Trophoblast cell (in vitro differentiated cells and primary cell): ENCODE data around the gene CWC27.

ENCODE experiments used
- DNase-seq, 2 donors: peaks; one replicate each; pipeline ENCODE4 v3.0.0-alpha.2; 2016
- H2AFZ ChIP-seq: 2 replicates; pipeline ENCODE4 v1.6.1; 2013; ENCODE audit warnings: low read length, moderate library complexity, mild to moderate bottlenecking; ENCODE audit not compliant: insufficient read depth, poor library complexity
- H2AK5ac ChIP-seq: 2 replicates; pipeline ENCODE4 v1.6.1; 2013; ENCODE audit warnings: mild to moderate bottlenecking, low read length
- H2BK120ac ChIP-seq: 2 replicates; pipeline ENCODE4 v1.6.1; 2013; ENCODE audit warnings: low read length, mild to moderate bottlenecking, moderate library complexity; ENCODE audit not compliant: insufficient read depth, poor library complexity
- H2BK12ac ChIP-seq: 2 replicates; pipeline ENCODE4 v1.6.1; 2013; ENCODE audit warnings: mild to moderate bottlenecking, low read length, moderate library complexity
- H2BK5ac ChIP-seq: 2 replicates; pipeline ENCODE4 v1.6.1; 2013; ENCODE audit warnings: low read length, low read depth, moderate library complexity, mild to moderate bottlenecking; ENCODE audit not compliant: poor library complexity
- H3K14ac ChIP-seq: 2 replicates; pipeline ENCODE4 v1.6.1; 2013; ENCODE audit warnings: mild to moderate bottlenecking, low read length
- H3K18ac ChIP-seq: 2 replicates; pipeline ENCODE4 v1.6.1; 2013; ENCODE audit warnings: mild to moderate bottlenecking, low read length
- H3K23ac ChIP-seq: 2 replicates; pipeline ENCODE4 v1.6.1; 2013; ENCODE audit warnings: low read length
- H3K27ac ChIP-seq: 2 replicates; pipeline ENCODE4 v1.5.1; 2013; ENCODE audit warnings: low read depth, mild to moderate bottlenecking, inconsistent platforms, low read length, moderate library complexity
- H3K27me3 ChIP-seq: 2 replicates; pipeline ENCODE4 v1.6.1; 2013; ENCODE audit warnings: inconsistent platforms, mild to moderate bottlenecking, low read length, moderate library complexity; ENCODE audit not compliant: insufficient read depth
- H3K36me3 ChIP-seq, 2 experiments: 1 replicate in 1 of 2; 2 replicates in 1 of 2; pipeline ENCODE4 v1.6.1; 2013; ENCODE audit warnings: low read length in 2 of 2, mild to moderate bottlenecking in 2 of 2, moderate library complexity in 1 of 2; ENCODE audit not compliant: insufficient read depth in 2 of 2, control insufficient read depth in 1 of 2
- H3K4ac ChIP-seq: 2 replicates; pipeline ENCODE4 v1.6.1; 2013; ENCODE audit warnings: low read depth, mild to moderate bottlenecking, low read length, moderate library complexity
- H3K4me1 ChIP-seq, 2 experiments: 1 replicate in 1 of 2; 2 replicates in 1 of 2; pipeline ENCODE4 v1.6.1; 2013; ENCODE audit warnings: low read length in 2 of 2, mild to moderate bottlenecking in 2 of 2, moderate library complexity in 1 of 2; ENCODE audit not compliant: insufficient read depth in 2 of 2, control insufficient read depth in 1 of 2
- H3K4me2 ChIP-seq: 2 replicates; pipeline ENCODE4 v1.6.1; 2013; ENCODE audit warnings: inconsistent platforms, mild to moderate bottlenecking, low read length, moderate library complexity
- H3K4me3 ChIP-seq: 2 replicates; pipeline ENCODE4 v1.5.1; 2013; ENCODE audit warnings: mild to moderate bottlenecking, low read depth, low read length, inconsistent platforms
- H3K79me1 ChIP-seq: one replicate; pipeline ENCODE4 v1.6.1; 2013; ENCODE audit warnings: low read length
- H3K79me2 ChIP-seq: 2 replicates; pipeline ENCODE4 v1.6.1; 2013; ENCODE audit warnings: low read length, mild to moderate bottlenecking; ENCODE audit not compliant: control insufficient read depth, insufficient read depth, poor library complexity
- H3K9ac ChIP-seq: 2 replicates; pipeline ENCODE4 v1.6.1; 2013; ENCODE audit warnings: mild to moderate bottlenecking, low read length
- H3K9me3 ChIP-seq: 2 replicates; pipeline ENCODE4 v1.6.1; 2013; ENCODE audit warnings: low read depth, mild to moderate bottlenecking, control low read depth, inconsistent platforms, low read length; ENCODE audit not compliant: insufficient read depth
- H4K12ac ChIP-seq: 2 replicates; pipeline ENCODE4 v1.6.1; 2013; ENCODE audit warnings: low read depth, mild to moderate bottlenecking, low read length, moderate library complexity
- H4K8ac ChIP-seq: 2 replicates; pipeline ENCODE4 v1.6.1; 2013; ENCODE audit warnings: low read depth, mild to moderate bottlenecking, low read length, moderate library complexity
- H4K91ac ChIP-seq: one replicate; pipeline ENCODE4 v1.6.1; 2013; ENCODE audit warnings: low read depth, mild to moderate bottlenecking, low read length, moderate library complexity
- WGBS: extraction: QIAGEN DNeasy Blood & Tissue Kit; methylation state at CpG from one replicate; pipeline ENCODE4 v1.1.7; 2013; ENCODE audit warnings: missing lambda C conversion rate; ENCODE audit not compliant: insufficient read length, insufficient coverage; ENCODE audit errors: extremely low coverage; 5-methylcytosine and 5-hydroxymethylcytosine counted together

The CWC27 gene

GRCh38 chr5:64835266-64835665 lies 66.5 kb downstream of the CWC27 start:
- Histone ChIP-seq H2BK120ac (no peak overlapping the region), H4K8ac (no peak overlapping the region), H3K36me3 (no peaks in the 10 kb centered on the region), H2BK5ac (no peak overlapping the region), H3K9ac (no peak overlapping the region), H3K4me1 (no peaks in the 10 kb centered on the region), H3K4ac (no peak overlapping the region), H3K18ac (no peak overlapping the region), H4K91ac (no peak overlapping the region), H3K27me3 (no peaks in the 10 kb centered on the region), H3K27ac (no peak overlapping the region), H3K4me2 (no peak overlapping the region), H3K79me2 (no peaks in the 10 kb centered on the region), H3K14ac (no peak overlapping the region), H3K23ac (no peak overlapping the region), H4K12ac (no peak overlapping the region), H3K79me1 (no peaks in the 10 kb centered on the region), H3K4me3 (no peak overlapping the region), H2BK12ac (no peak overlapping the region), H2AK5ac (no peak overlapping the region), H3K9me3 (no peaks in the 10 kb centered on the region), H2AFZ (no peak overlapping the region)
- no CpG with 5 or more reads among the region's 1 CpG for WGBS
- no peak for DNase-seq

- Histone ChIP-seq H4K8ac (no peak overlapping the region), H4K91ac (no peak overlapping the region), H3K4ac (no peak overlapping the region), H3K9me3 (no peaks in the 10 kb centered on the region), H2BK12ac (no peak overlapping the region), H3K14ac (no peak overlapping the region), H3K36me3 (no peaks in the 10 kb centered on the region), H2BK5ac (no peak overlapping the region), H3K4me3 (no peak overlapping the region), H3K9ac (no peak overlapping the region), H3K4me2 (no peak overlapping the region), H2AFZ (no peak overlapping the region), H3K79me1 (no peaks in the 10 kb centered on the region), H2AK5ac (no peak overlapping the region), H3K79me2 (no peaks in the 10 kb centered on the region), H4K12ac (no peak overlapping the region), H3K27ac (no peak overlapping the region), H3K23ac (no peak overlapping the region), H3K18ac (no peak overlapping the region), H3K27me3 (no peaks in the 10 kb centered on the region), H3K4me1 (no peaks in the 10 kb centered on the region), H2BK120ac (no peak overlapping the region)
- DNase-seq = no peak
Observed at GRCh38 chr5:64836190-64836755, 67.5 kb downstream of the CWC27 start.

GRCh38 chr5:64836786-64837185 lies 68.1 kb downstream of the CWC27 start:
- Histone ChIP-seq H3K14ac (no peak overlapping the region), H2BK5ac (no peak overlapping the region), H3K27me3 (no peaks in the 10 kb centered on the region), H4K91ac (no peak overlapping the region), H2AK5ac (no peak overlapping the region), H4K12ac (no peak overlapping the region), H3K79me2 (no peaks in the 10 kb centered on the region), H3K79me1 (no peaks in the 10 kb centered on the region), H3K36me3 (no peaks in the 10 kb centered on the region), H3K4me2 (no peak overlapping the region), H3K18ac (no peak overlapping the region), H3K4me3 (no peak overlapping the region), H3K4ac (no peak overlapping the region), H2BK120ac (no peak overlapping the region), H2BK12ac (no peak overlapping the region), H2AFZ (no peak overlapping the region), H3K23ac (no peak overlapping the region), H3K27ac (no peak overlapping the region), H4K8ac (no peak overlapping the region), H3K9ac (no peak overlapping the region), H3K9me3 (no peaks in the 10 kb centered on the region), H3K4me1 (no peaks in the 10 kb centered on the region)
- no CpG with 5 or more reads among the region's 4 CpGs for WGBS
- no peak for DNase-seq

GRCh38 chr5:64838376-64838775 lies 69.6 kb downstream of the CWC27 start:
- H3K23ac ChIP-seq = no peak overlapping the region
- H4K91ac ChIP-seq = no peak overlapping the region
- no peaks in the 10 kb centered on the region for H3K27me3 ChIP-seq
- H3K79me1 ChIP-seq = no peaks in the 10 kb centered on the region
- H3K9me3 ChIP-seq = no peaks in the 10 kb centered on the region
- no peak overlapping the region for H2AFZ ChIP-seq
- no peak overlapping the region for H4K12ac ChIP-seq
- H2BK120ac ChIP-seq = no peak overlapping the region
- H3K9ac ChIP-seq = no peak overlapping the region
- H3K18ac ChIP-seq = no peak overlapping the region
- H3K4me2 ChIP-seq = no peak overlapping the region
- DNase-seq = no peak
- no peak overlapping the region for H3K4me3 ChIP-seq
- H3K4me1 ChIP-seq = no peaks in the 10 kb centered on the region
- WGBS = no CpG with 5 or more reads among the region's 1 CpG
- no peak overlapping the region for H2BK5ac ChIP-seq
- H3K27ac ChIP-seq = no peak overlapping the region
- no peak overlapping the region for H2BK12ac ChIP-seq
- no peaks in the 10 kb centered on the region for H3K79me2 ChIP-seq
- no peak overlapping the region for H4K8ac ChIP-seq
- H3K14ac ChIP-seq = no peak overlapping the region
- no peaks in the 10 kb centered on the region for H3K36me3 ChIP-seq
- no peak overlapping the region for H2AK5ac ChIP-seq
- H3K4ac ChIP-seq = no peak overlapping the region
